ENCODE measurements around the gene BANF2. TPM values are rescaled to one million over a fixed set of nuclear protein-coding genes. Genes with fewer than 3 reads are reported as not detected.

BANF2 gene
- total and polyA plus RNA-seq, 2 of the 13 experiments (the other 11 are each of a cell fraction or from before 2014, with no cell fraction given) = 0.35 TPM; not detected in 1

GRCh38 chr20:17725094-17725835 is 25.5 kb downstream of the BANF2 start (continued):
- TF ChIP-seq ZBTB49 (CRISPR knock-in tag; IDR thresholded peaks at IDR 0.05; ENCODE audit: borderline replicate concordance) (no peak), ZNF616 (CRISPR knock-in tag; IDR thresholded peaks at IDR 0.05; ENCODE audit: low read depth) (no peak), NFYB (CRISPR knock-in tag; IDR thresholded peaks at IDR 0.05) (no peak), SP1 (IDR thresholded peaks at IDR 0.05) (no peak), SP1 (CRISPR knock-in tag; IDR thresholded peaks at IDR 0.05) (no peak), ZNF557 (CRISPR knock-in tag; IDR thresholded peaks at IDR 0.05) (no peak), JUN (CRISPR knock-in tag; IDR thresholded peaks at IDR 0.05) (no peak), ZNF205 (CRISPR knock-in tag; IDR thresholded peaks at IDR 0.05) (no peak), FLYWCH1 (CRISPR knock-in tag; IDR thresholded peaks at IDR 0.05) (no peak), ZNF781 (CRISPR knock-in tag; IDR thresholded peaks at IDR 0.05; ENCODE audit: borderline replicate concordance, not compliant biosample characterization) (no peak), GZF1 (CRISPR knock-in tag; IDR thresholded peaks at IDR 0.05) (no peak), ZNF549 (CRISPR knock-in tag; IDR thresholded peaks at IDR 0.05) (no peak), SMAD3 (CRISPR knock-in tag; IDR thresholded peaks at IDR 0.05) (0 out of 2 replicates have a peak, but pooled peaks have one; percentile 14), SALL2 (CRISPR knock-in tag; IDR thresholded peaks at IDR 0.05) (no peak), KDM4B (CRISPR knock-in tag; IDR thresholded peaks at IDR 0.05) (no peak), PRDM15 (CRISPR knock-in tag; IDR thresholded peaks at IDR 0.05) (no peak), ZBTB39 (CRISPR knock-in tag; IDR thresholded peaks at IDR 0.05) (no peak), FOXC1 (CRISPR knock-in tag; IDR thresholded peaks at IDR 0.05; ENCODE audit: borderline replicate concordance) (no peak; the same call in 1 of the 2 replicates), TFDP1 (CRISPR knock-in tag; IDR thresholded peaks at IDR 0.05; ENCODE audit: borderline replicate concordance) (no peak), ZNF713 (CRISPR knock-in tag; IDR thresholded peaks at IDR 0.05) (no peak), SATB2 (CRISPR knock-in tag; IDR thresholded peaks at IDR 0.05) (no peak), GATAD2A (CRISPR knock-in tag; IDR thresholded peaks at IDR 0.05) (peak; percentile 72), TARDBP (CRISPR knock-in tag; IDR thresholded peaks at IDR 0.05) (no peak)

Measured in HepG2 (cell line).